ENCODE data around the gene PDLIM7. TPM values are rescaled to one million over a fixed set of nuclear protein-coding genes. Genes with fewer than 3 reads are reported as not detected.

PDLIM7 gene
- total and polyA plus RNA-seq, 4 donors: 49.2 to 124 (median 83.5) TPM

- ATAC-seq (ENCODE audit: insufficient read depth, low FRiP score) (no peak), DNase-seq (no peak)
- Histone ChIP-seq H3K9ac (ENCODE audit: insufficient read depth in 1 of 2, low read length in 2 of 2) (no peak overlapping the region), H3K27me3 (ENCODE audit: control insufficient read depth in 3 of 3, insufficient read depth in 3 of 3, low read length in 2 of 3) (no peaks in the 10 kb centered on the region), H3K4me1 (ENCODE audit: control insufficient read depth in 5 of 5, insufficient read depth in 5 of 5, low read length in 5 of 5) (no peaks in the 10 kb centered on the region), H3K9me3 (ENCODE audit: control insufficient read depth in 4 of 4, insufficient read depth in 3 of 4, low read length in 3 of 4) (no peaks in the 10 kb centered on the region), H3K36me3 (ENCODE audit: control insufficient read depth in 4 of 4, insufficient read depth in 4 of 4, low read length in 4 of 4) (peaks cover 19 to 67% (median 53%) of the 10 kb centered on the region in 4 donors), H3K4me3 (no peak overlapping the region), H3K27ac (ENCODE audit: low read depth in 1 of 2, low read length in 1 of 2) (no peak overlapping the region)
- TF ChIP-seq CTCF (IDR thresholded peaks at IDR 0.05; ENCODE audit: control extremely low read depth, extremely low read depth): no peak
- 87 to 91% methylated on average over 12 of the region's 12 CpGs for WGBS, 2 donors
These were observed 32.1 kb upstream of the PDLIM7 start for GRCh38 chr5:177529247-177530203.

GRCh38 chr5:177528631-177529030 is 31.2 kb upstream of the PDLIM7 start:
- Histone ChIP-seq H3K9ac (ENCODE audit: insufficient read depth in 1 of 2, low read length in 2 of 2) (no peak overlapping the region), H3K9me3 (ENCODE audit: control insufficient read depth in 4 of 4, insufficient read depth in 3 of 4, low read length in 3 of 4) (no peaks in the 10 kb centered on the region), H3K36me3 (ENCODE audit: control insufficient read depth in 4 of 4, insufficient read depth in 4 of 4, low read length in 4 of 4) (peaks cover 19 to 72% (median 54%) of the 10 kb centered on the region in 4 donors), H3K4me3 (no peak overlapping the region), H3K27ac (ENCODE audit: low read depth in 1 of 2, low read length in 1 of 2) (no peak overlapping the region), H3K4me1 (ENCODE audit: control insufficient read depth in 5 of 5, insufficient read depth in 5 of 5, low read length in 5 of 5) (no peaks in the 10 kb centered on the region), H3K27me3 (ENCODE audit: control insufficient read depth in 3 of 3, insufficient read depth in 3 of 3, low read length in 2 of 3) (no peaks in the 10 kb centered on the region)
- DNase-seq (no peak), ATAC-seq (ENCODE audit: insufficient read depth, low FRiP score) (no peak)
- TF ChIP-seq CTCF (IDR thresholded peaks at IDR 0.05; ENCODE audit: control extremely low read depth, extremely low read depth): no peak
- 92 to 96% methylated on average over 10 of the region's 10 CpGs for WGBS, 2 donors

- H3K9me3 ChIP-seq (ENCODE audit: control insufficient read depth in 4 of 4, insufficient read depth in 3 of 4, low read length in 3 of 4): no peaks in the 10 kb centered on the region
- peaks cover 19 to 73% (median 51%) of the 10 kb centered on the region in 4 donors for H3K36me3 ChIP-seq (ENCODE audit: control insufficient read depth in 4 of 4, insufficient read depth in 4 of 4, low read length in 4 of 4)
- no peak for ATAC-seq (ENCODE audit: insufficient read depth, low FRiP score)
- no peak overlapping the region for H3K27ac ChIP-seq (ENCODE audit: low read depth in 1 of 2, low read length in 1 of 2)
- WGBS, 2 donors: 94 to 96% methylated on average over 8 of the region's 8 CpGs
- TF ChIP-seq CTCF (IDR thresholded peaks at IDR 0.05; ENCODE audit: control extremely low read depth, extremely low read depth): no peak
- H3K4me3 ChIP-seq: no peak overlapping the region
- DNase-seq: no peak
- H3K27me3 ChIP-seq (ENCODE audit: control insufficient read depth in 3 of 3, insufficient read depth in 3 of 3, low read length in 2 of 3): no peaks in the 10 kb centered on the region
- H3K9ac ChIP-seq (ENCODE audit: insufficient read depth in 1 of 2, low read length in 2 of 2): no peak overlapping the region
- H3K4me1 ChIP-seq (ENCODE audit: control insufficient read depth in 5 of 5, insufficient read depth in 5 of 5, low read length in 5 of 5): no peaks in the 10 kb centered on the region
These were observed 30.2 kb upstream of the PDLIM7 start for GRCh38 chr5:177527595-177527994.
